ENCODE data around the gene APBA3.
A peak's percentile ranks its signal among the peaks of the same experiment; 100 is the strongest.
"Not testable (repeated sequence)": the region's sequence is repeated elsewhere in the genome, so short reads cannot be mapped to it uniquely, and the experiment has no call there.

Gene APBA3

GRCh38 chr19:3771000-3771905 lies 9.8 kb upstream of the APBA3 start:
- DNase-seq, result no peak

DNA sequence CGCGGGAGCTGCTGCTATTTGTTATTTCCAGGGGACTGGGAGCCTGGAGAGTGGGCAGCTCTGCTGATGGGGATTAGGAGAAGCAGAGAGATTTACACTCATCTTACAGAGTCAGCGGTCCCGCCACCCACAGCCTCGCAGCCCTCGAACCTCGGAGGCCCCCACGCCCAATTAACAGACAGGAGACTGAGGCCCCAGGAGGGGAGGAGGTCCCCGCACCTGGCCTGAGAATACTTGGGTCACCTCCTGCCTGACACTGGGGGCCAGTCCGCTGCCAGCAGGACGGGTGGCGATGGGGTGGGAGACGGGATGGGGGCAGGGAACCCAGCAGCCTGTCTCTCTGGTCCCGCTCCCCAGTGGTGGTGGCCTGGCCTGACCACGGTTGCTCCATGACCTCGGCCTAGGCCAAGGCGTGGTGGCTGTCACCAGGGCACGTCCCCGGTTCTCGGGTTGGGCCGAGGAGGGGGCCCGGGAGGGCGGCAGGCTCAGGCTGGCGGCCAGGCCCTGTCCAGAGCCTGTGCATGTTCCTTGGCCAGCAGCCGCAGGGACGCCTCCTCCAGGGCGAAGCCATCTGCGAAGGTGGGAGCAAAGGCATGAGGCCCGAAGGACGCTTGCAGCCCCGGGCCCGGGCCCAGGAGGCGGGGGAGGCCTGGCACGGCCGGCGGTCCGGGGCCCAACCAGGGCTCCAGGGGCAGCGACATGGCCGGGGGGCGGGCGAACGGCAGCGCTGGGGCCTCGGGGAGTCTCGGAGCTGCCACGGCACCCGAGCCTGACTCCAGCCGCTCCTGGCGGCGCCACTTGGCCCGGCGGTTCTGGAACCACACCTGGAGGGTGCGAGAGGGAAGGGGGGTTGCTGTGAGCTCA lies 8.9 kb upstream of the APBA3 start:
- no peak for DNase-seq

GRCh38 chr19:3769494-3769893 lies 8.0 kb upstream of the APBA3 start:
- no peak for DNase-seq

DNA sequence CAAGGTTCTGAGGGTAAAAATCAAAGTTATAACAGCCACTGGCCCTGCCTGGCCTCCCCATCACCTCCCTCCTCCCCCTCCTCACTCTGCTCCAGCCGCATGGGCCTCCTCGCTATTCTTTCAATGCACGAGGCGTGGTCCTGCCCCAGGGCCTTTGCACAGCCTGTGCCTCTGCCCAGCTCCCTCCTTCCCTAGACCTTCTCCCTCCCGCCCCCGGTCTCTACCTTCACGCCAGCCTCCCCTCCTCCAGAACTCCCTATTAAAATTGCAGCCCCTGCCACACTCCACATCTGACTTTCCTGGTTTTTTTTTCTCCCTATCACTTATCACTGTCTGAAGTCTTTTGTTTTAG lies 7.2 kb upstream of the APBA3 start:
- no peak for DNase-seq

DNA sequence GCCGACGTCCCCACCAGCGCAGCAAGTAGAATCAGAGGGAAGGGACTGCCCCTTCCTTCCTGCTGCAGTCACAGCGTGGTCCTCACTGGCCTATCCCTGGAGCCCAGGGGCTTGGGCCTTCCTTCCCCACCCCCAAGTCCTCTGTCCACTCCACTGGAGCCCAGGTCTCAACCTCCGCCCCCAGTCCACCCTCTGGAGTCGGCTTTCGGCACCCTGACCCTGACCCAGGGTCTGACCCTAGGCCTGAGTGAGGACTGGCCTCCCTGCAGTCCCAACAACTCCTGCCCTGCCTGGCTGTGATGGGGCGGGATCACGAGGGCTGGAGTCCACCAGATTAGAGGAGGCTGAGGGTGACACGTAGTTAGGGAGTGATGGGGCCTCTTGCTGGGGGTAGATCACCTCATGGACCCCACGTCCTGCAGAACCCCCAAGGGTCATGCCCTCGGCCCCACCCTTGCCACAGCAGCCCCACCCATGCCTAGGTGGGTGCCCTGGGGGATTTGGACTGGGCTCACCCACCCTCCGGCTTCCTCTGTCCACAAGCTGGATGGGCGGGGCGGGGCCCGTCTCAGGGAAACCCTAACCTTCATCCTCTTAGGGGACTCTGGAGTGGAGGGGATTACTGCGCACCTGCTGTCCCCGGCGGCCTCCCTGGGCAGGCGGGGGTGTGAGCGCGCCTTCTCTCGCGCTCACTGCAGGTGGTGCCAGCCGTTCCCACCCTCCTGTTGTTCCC lies 6.7 kb upstream of the APBA3 start:
- DNase-seq, result no peak

GRCh38 chr19:3767050-3767449 lies 5.6 kb upstream of the APBA3 start:
- no peak for DNase-seq

- no peak for DNase-seq
These were observed 5.0 kb upstream of the APBA3 start for GRCh38 chr19:3766520-3766919.

- not testable (repeated sequence) for DNase-seq
These were observed 4.3 kb upstream of the APBA3 start for GRCh38 chr19:3765757-3766156.

DNA sequence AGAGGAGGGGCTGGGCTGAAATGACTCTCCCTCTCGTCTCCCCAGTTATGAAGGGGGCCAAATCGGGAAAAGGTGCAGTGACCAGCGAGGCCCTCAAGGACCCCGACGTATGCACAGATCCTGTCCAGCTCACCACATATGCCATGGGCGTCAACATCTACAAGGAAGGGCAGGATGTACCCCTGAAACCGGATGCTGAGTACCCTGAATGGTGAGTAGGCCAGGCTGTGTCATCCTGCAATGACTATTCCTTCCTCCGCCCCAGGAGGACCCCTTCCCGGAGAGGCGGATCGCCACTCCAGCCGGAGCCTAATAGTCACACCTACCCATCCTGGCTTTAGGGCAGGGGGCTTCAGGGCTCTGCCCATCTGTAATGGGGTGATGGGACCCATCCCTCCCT lies 3.6 kb upstream of the APBA3 start:
- DNase-seq, result no peak

- peak; percentile 98 to 100 (median 99) for DNase-seq
These were observed 1.3 kb upstream of the APBA3 start, which contains the start of gene MRPL54 for GRCh38 chr19:3762501-3763459. Gene MRPL54, plus strand, starts transcription at chr19:3762682. Its CDS starts 19 bp downstream, at chr19:3762701.

DNA sequence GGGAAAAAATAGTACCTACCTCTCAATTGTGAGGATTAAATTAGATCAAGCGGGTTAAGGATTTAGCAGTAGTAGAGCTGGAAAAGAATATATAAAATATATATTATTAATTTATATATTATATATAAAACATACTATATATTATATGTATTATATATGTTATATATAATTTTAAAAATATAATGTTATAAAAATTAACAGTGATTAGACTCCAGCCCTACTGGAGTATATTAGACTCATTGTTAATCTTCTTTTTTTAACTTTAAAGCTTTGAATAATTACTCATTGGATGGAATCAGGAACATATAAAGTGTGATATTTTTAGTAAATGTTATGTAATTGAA lies 610 bp upstream of the APBA3 start:
- DNase-seq, result no peak

- DNase-seq, result peak in 2 of 5 experiments; percentile 32 to 67
These were observed 576 bp downstream of the APBA3 start for GRCh38 chr19:3760871-3761361.

GRCh38 chr19:3759482-3760254 lies 1.8 kb downstream of the APBA3 start:
- DNase-seq, result no peak

DNA sequence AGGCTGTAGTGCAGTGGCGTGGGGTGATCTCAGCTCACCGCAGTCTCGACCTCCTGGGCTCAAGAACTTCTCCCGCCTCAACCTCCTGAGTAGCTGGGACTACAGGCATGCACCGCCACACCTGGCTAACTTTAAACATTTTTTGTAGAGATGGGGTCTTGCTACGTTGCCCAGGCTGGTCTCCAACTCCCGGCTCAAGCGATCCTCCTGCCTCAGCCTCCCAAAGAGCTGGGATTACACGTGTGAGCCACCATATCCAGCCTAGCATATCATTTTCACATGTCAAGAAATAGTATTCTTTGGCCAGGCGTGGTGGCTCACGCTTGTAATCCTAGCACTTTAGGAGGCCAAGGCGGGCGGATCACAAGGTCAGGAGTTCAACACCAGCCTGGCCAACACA lies 3.2 kb downstream of the APBA3 start:
- DNase-seq, result not testable (repeated sequence)

GRCh38 chr19:3757705-3758104 lies 3.8 kb downstream of the APBA3 start:
- not testable (repeated sequence) for DNase-seq

DNA sequence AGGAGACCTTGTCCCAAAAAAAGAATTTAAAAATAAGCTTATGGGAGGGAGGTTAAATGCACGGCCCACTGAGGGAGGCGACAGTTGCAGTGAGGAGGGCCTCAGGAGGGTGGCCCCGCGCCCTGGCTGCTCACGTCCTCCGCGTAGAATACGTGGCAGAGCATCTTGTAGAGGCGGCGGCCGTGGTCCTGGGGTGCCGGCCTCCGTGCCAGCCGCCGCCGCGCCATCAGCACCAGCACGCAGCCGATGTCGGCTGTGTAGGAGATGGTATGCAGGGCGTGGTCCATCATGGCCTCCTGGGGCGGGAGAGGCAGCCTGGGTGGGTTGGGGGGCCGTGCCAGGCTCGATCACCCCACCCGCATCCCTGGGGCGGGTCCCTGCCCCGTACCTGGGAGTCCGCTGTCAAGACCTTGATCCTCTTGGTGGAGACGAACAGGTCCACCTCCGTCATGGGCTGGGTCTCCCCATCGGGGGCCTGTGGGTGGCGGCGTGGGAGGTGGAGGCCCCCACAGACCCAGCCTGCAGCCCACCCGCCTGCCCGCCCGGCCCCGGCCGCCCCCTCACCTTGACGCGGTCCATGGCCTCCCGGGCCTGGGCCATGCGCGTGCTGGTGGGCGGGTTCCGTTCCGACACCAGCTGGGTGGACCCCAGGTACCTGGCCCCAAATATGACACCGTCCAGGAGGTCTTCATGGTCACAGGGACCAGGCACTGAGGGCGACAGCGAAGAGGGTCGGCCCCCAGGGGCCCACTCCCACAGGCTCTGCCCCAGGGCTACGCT lies 7.7 kb downstream of the APBA3 start:
- no peak for DNase-seq

- no peak for DNase-seq
These were observed 9.0 kb downstream of the APBA3 start for GRCh38 chr19:3752492-3752891.

GRCh38 chr19:3751236-3751635 lies 10.3 kb downstream of the APBA3 start:
- no peak for DNase-seq

DNA sequence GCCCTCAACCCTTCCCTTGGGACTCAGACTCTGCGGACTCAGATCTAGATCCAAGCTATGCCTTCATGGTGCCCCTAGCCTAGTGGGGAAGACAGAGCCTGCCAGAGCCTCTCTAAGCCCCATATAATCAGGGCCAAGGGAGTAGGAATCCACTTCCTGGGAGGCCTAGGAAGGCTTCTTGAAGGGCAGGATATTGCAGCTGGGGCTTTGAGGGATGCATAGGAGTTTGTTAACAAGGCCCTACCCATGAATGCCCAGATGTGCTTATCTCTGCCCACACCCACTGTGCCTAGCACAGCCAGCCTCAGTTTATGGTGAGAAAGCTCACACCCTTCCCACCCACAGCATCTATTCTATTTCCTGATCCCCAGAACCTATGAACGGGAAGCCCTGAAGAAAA lies 11.3 kb downstream of the APBA3 start:
- DNase-seq, result no peak

DNA sequence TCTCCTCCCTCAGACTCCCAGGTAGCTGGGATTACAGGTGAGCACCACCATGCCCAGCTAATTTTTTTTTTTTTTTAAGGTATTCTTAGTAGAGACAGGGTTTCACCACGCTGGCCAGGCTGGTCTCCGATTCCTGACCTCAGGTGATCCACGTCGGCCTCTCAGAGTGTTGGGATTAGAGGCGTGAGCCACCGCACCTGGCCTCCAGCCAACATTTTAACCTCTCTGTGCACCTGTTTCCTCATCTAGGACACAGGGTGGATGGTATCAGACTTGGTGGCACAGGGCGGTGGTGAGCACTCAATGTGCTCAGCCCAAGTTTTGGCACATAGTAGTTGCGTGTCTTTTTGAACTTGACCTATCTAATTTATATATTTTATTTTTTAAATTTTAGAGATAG lies 12.5 kb downstream of the APBA3 start:
- no peak for DNase-seq

Data from T-helper 2 cell (primary cell).